Fibroblast of lung (primary cell): ENCODE measurements around the gene GPR141. TPM values are rescaled to one million over a fixed set of nuclear protein-coding genes. Genes with fewer than 3 reads are reported as not detected.

ENCODE experiments used
- DNase-seq, 2 donors: peaks; one replicate each; pipeline versions ENCODE4 v3.0.0 to v3.0.0-alpha.2; 2010; ENCODE audit warnings: low read depth in 2 of 2
- H2AFZ ChIP-seq: 2 replicates; pipeline ENCODE4 v1.5.1; 2012; ENCODE audit warnings: low read length, control low read depth, inconsistent platforms
- H3K27ac ChIP-seq: 2 replicates; pipeline ENCODE4 v1.5.1; 2011; ENCODE audit warnings: low read length, control low read depth; ENCODE audit not compliant: insufficient read depth
- H3K27me3 ChIP-seq: 2 replicates; pipeline ENCODE4 v1.5.1; 2011; ENCODE audit warnings: mild to moderate bottlenecking, low read length; ENCODE audit not compliant: control insufficient read depth, insufficient read depth
- H3K36me3 ChIP-seq: 2 replicates; pipeline ENCODE4 v1.5.1; 2011; ENCODE audit warnings: low read length; ENCODE audit not compliant: control insufficient read depth, insufficient read depth
- H3K4me1 ChIP-seq: 2 replicates; pipeline ENCODE4 v1.5.1; 2011; ENCODE audit warnings: low read length; ENCODE audit not compliant: control insufficient read depth, insufficient read depth; ENCODE audit errors: extremely low read depth
- H3K4me2 ChIP-seq: 2 replicates; pipeline ENCODE4 v1.5.1; 2011; ENCODE audit warnings: low read length, control low read depth; ENCODE audit not compliant: insufficient read depth; ENCODE audit errors: extremely low read depth
- H3K4me3 ChIP-seq, 4 experiments: fragments of 200-600 bp in 1 of 4; sonication (generic) in 1 of 4; replicated peaks in 1 of 4; 2 replicates each; pipeline ENCODE4 v1.5.1; 2011 to 2016; ENCODE audit warnings: low read length in 4 of 4, low read depth in 3 of 4, mild to moderate bottlenecking in 3 of 4, control low read depth in 2 of 4, inconsistent platforms in 1 of 4, mixed read lengths in 1 of 4; ENCODE audit not compliant: insufficient read depth in 1 of 4; ENCODE audit errors: control extremely low read depth in 1 of 4
- H3K79me2 ChIP-seq: 2 replicates; pipeline ENCODE4 v1.5.1; 2012; ENCODE audit warnings: mild to moderate bottlenecking, low read length, inconsistent platforms; ENCODE audit not compliant: control insufficient read depth, insufficient read depth
- H3K9ac ChIP-seq: 2 replicates; pipeline ENCODE4 v1.5.1; 2011; ENCODE audit warnings: mild to moderate bottlenecking, low read length, control low read depth; ENCODE audit not compliant: insufficient read depth
- H3K9me3 ChIP-seq: 2 replicates; pipeline ENCODE4 v1.5.1; 2012; ENCODE audit warnings: low read depth, low read length; ENCODE audit not compliant: control insufficient read depth, insufficient read depth
- H4K20me1 ChIP-seq: 2 replicates; pipeline ENCODE4 v1.5.1; 2011; ENCODE audit warnings: low read length; ENCODE audit not compliant: control insufficient read depth, insufficient read depth; ENCODE audit errors: extremely low read depth
- CTCF ChIP-seq, 2 donors: IDR thresholded peaks in 1 of 2; conservative IDR thresholded peaks in 1 of 2; 1 replicate in 1 of 2; 2 replicates in 1 of 2; pipeline ENCODE4 v1.5.1; 2011 to 2012; ENCODE audit warnings: low read length in 2 of 2, control low read depth in 1 of 2, inconsistent platforms in 1 of 2, low read depth in 1 of 2, mild to moderate bottlenecking in 1 of 2
- EZH2 ChIP-seq: IDR thresholded peaks from 2 replicates; pipeline ENCODE4 v1.5.1; 2012; ENCODE audit warnings: low read length, control low read depth, mild to moderate bottlenecking; ENCODE audit errors: missing control alignments
- polyA plus RNA-seq, 2 donors: library from polyadenylated mRNA; depleted of rRNA in 1 of 2; stranded (reverse) in 1 of 2; unstranded in 1 of 2; fragments of >200 nt; gene quantifications; 2 replicates each; pipeline ENCODE4 v1.2.1, GENCODE V29; 2011 to 2012; ENCODE audit warnings: missing spikeins in 1 of 2
- total RNA-seq: library from RNA; depleted of rRNA; stranded (reverse); fragments of >200 nt; gene quantifications from 2 replicates; pipeline ENCODE4 v1.2.1, GENCODE V29; 2014

GPR141 gene
- total and polyA plus RNA-seq, 2 donors (not counting 1 experiment from before 2014, with no cell fraction given) = not detected

- no peak overlapping the region for H2AFZ ChIP-seq
- no peak overlapping the region for H3K9ac ChIP-seq
- H4K20me1 ChIP-seq = no peaks in the 10 kb centered on the region
- H3K4me1 ChIP-seq = no peaks in the 10 kb centered on the region
- H3K27me3 ChIP-seq = no peaks in the 10 kb centered on the region
- H3K4me2 ChIP-seq = no peak overlapping the region
- no peak overlapping the region for H3K4me3 ChIP-seq
- no peak overlapping the region for H3K27ac ChIP-seq
- no peak for DNase-seq
- H3K36me3 ChIP-seq = no peaks in the 10 kb centered on the region
- TF ChIP-seq EZH2 (no peak), CTCF (conservative IDR thresholded peaks at IDR 0.05 in 1 of 2, IDR thresholded peaks at IDR 0.05 in 1 of 2; ENCODE audit: low read depth in 1 of 2, low read length in 2 of 2) (no peak)
- H3K9me3 ChIP-seq = no peaks in the 10 kb centered on the region
- no peaks in the 10 kb centered on the region for H3K79me2 ChIP-seq
Observed at GRCh38 chr7:37759526-37759925, 76.0 kb downstream of the GPR141 start.

DNA sequence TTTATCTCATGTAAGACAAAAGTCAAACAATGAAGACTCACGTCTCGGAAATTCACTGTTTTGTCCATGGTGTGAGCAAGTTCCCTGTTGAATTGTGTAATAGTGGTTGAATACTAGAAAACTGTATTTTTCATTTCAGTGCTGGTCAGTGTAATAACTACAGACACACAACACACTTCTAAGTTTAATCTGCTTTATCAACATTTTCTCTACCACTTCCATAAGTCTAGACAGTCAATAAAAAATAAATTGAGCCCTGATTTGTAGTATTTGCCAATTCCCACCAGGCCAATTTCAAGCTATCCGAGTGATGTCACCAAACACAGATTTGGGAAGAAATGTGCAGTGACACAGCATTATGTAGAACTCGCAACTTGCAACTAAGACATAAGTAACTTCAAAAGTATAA, 81.9 kb downstream of the GPR141 start:
- Histone ChIP-seq H4K20me1 (no peaks in the 10 kb centered on the region), H3K9me3 (no peaks in the 10 kb centered on the region), H3K27ac (no peak overlapping the region), H3K9ac (no peak overlapping the region), H3K4me1 (no peaks in the 10 kb centered on the region), H3K79me2 (no peaks in the 10 kb centered on the region), H3K27me3 (no peaks in the 10 kb centered on the region), H3K4me3 (no peak overlapping the region), H3K36me3 (no peaks in the 10 kb centered on the region), H2AFZ (no peak overlapping the region), H3K4me2 (no peak overlapping the region)
- DNase-seq = no peak
- TF ChIP-seq EZH2 = no peak
- no peak for TF ChIP-seq CTCF (conservative IDR thresholded peaks at IDR 0.05 in 1 of 2, IDR thresholded peaks at IDR 0.05 in 1 of 2; ENCODE audit: low read depth in 1 of 2, low read length in 2 of 2)

GRCh38 chr7:37765872-37766525, 82.4 kb downstream of the GPR141 start:
- DNase-seq = no peak
- Histone ChIP-seq H3K79me2 (no peaks in the 10 kb centered on the region), H3K36me3 (no peaks in the 10 kb centered on the region)

More at GRCh38 chr7:37765872-37766525, 82.4 kb downstream of the GPR141 start:
- Histone ChIP-seq H3K27me3 (no peaks in the 10 kb centered on the region), H3K9ac (no peak overlapping the region), H3K4me3 (no peak overlapping the region), H3K4me2 (no peak overlapping the region), H3K4me1 (no peaks in the 10 kb centered on the region), H3K9me3 (no peaks in the 10 kb centered on the region), H2AFZ (no peak overlapping the region), H4K20me1 (no peaks in the 10 kb centered on the region), H3K27ac (no peak overlapping the region)
- no peak for TF ChIP-seq EZH2
- TF ChIP-seq CTCF (conservative IDR thresholded peaks at IDR 0.05 in 1 of 2, IDR thresholded peaks at IDR 0.05 in 1 of 2; ENCODE audit: low read depth in 1 of 2, low read length in 2 of 2) = no peak
